Vagina (tissue), 2 donors: ENCODE results near the gene C11orf54. TPM values are rescaled to one million over a fixed set of nuclear protein-coding genes. Genes with fewer than 3 reads are reported as not detected.

Experiments
- DNase-seq, 2 donors: peaks; one replicate each; pipeline ENCODE4 v3.0.0-alpha.2; 2017; ENCODE audit errors: extremely low spot score in 2 of 2
- H3K27ac ChIP-seq: fragments of 200-600 bp; sonication (generic); one replicate; pipeline ENCODE4 v1.5.1; 2019
- H3K27me3 ChIP-seq: fragments of 200-600 bp; sonication (generic); one replicate; pipeline ENCODE4 v1.5.1; 2019
- H3K36me3 ChIP-seq, 2 donors: fragments of 200-600 bp; sonication (generic); one replicate each; pipeline ENCODE4 v1.5.1; 2017 to 2019
- H3K4me1 ChIP-seq: fragments of 200-600 bp; sonication (generic); one replicate; pipeline ENCODE4 v1.5.1; 2019
- H3K4me3 ChIP-seq, 2 donors: fragments of 200-600 bp; sonication (generic); 1 replicate in 1 of 2; 2 replicates in 1 of 2; pipeline ENCODE4 v1.5.1; 2016 to 2019
- H3K9me3 ChIP-seq: fragments of 200-600 bp; sonication (generic); one replicate; pipeline ENCODE4 v1.5.1; 2019
- POLR2A ChIP-seq, 2 donors: fragments of 450-650 bp; IDR thresholded peaks; one replicate each; pipeline ENCODE4 v1.6.1; 2017; ENCODE audit warnings: antibody characterized with exemption in 2 of 2, mild to moderate bottlenecking in 2 of 2, moderate library complexity in 2 of 2
- POLR2AphosphoS5 ChIP-seq, 2 donors: sonication (generic); formaldehyde crosslinking; IDR thresholded peaks; one replicate each; pipeline ENCODE4 v1.9.0; 2017; ENCODE audit warnings: antibody characterized with exemption in 2 of 2, mild to moderate bottlenecking in 2 of 2, low read depth in 1 of 2; ENCODE audit not compliant: insufficient read depth in 1 of 2
- intact Hi-C: fragments of 100-400 bp; cut with DNase I; formaldehyde crosslinking; loops from one replicate; pipeline ENCODE4 v1.15.1; 2023
- total RNA-seq: library from RNA; depleted of rRNA; stranded (reverse); fragments of >200 nt; gene quantifications from one replicate; pipeline ENCODE4 v1.2.3, GENCODE V29; 2016
- TF ChIP-seq, protein P1 (sequence below), 3 experiments: fragments of 450-650 bp in 2 of 3; fragments of 200-600 bp in 1 of 3; sonication (generic) in 1 of 3; IDR thresholded peaks; one replicate each; pipeline ENCODE4 v1.5.1; 2017 to 2019; ENCODE audit warnings: antibody characterized with exemption in 3 of 3, mild to moderate bottlenecking in 2 of 3, moderate library complexity in 2 of 3

The C11orf54 gene
- total RNA-seq, 1 donor from 2014 or later: 19.4 TPM

DNA sequence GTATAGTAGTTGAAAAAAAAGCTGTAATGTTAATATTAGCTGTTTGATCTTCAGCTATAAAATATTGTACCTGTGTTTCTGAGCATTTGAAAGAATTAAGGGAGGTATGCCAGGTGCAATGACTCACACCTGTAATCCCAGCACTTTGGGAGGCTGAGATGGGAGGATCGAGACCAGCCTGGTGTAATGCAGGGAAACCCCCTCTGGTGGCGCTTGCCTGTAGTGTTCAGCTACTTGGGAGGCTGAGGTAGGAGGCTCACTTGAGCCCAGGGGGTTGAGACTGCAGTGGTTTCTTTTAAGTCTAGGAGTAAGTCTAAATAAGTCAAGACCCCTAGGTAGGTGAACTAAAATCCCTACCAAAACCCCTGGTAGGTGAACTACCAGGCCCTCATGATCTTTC lies 37.2 kb upstream of the C11orf54 start:
- Histone ChIP-seq H3K27me3 (no peaks in the 10 kb centered on the region), H3K4me1 (no peaks in the 10 kb centered on the region), H3K27ac (no peak overlapping the region), H3K4me3 (no peak overlapping the region), H3K36me3 (peaks cover 0 to 53% of the 10 kb centered on the region in 2 donors), H3K9me3 (no peaks in the 10 kb centered on the region)
- TF ChIP-seq, protein P1, sequence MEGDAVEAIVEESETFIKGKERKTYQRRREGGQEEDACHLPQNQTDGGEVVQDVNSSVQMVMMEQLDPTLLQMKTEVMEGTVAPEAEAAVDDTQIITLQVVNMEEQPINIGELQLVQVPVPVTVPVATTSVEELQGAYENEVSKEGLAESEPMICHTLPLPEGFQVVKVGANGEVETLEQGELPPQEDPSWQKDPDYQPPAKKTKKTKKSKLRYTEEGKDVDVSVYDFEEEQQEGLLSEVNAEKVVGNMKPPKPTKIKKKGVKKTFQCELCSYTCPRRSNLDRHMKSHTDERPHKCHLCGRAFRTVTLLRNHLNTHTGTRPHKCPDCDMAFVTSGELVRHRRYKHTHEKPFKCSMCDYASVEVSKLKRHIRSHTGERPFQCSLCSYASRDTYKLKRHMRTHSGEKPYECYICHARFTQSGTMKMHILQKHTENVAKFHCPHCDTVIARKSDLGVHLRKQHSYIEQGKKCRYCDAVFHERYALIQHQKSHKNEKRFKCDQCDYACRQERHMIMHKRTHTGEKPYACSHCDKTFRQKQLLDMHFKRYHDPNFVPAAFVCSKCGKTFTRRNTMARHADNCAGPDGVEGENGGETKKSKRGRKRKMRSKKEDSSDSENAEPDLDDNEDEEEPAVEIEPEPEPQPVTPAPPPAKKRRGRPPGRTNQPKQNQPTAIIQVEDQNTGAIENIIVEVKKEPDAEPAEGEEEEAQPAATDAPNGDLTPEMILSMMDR (IDR thresholded peaks at IDR 0.05): no peak
- no peak for TF ChIP-seq POLR2A (IDR thresholded peaks at IDR 0.05)
- TF ChIP-seq POLR2AphosphoS5 (IDR thresholded peaks at IDR 0.05; ENCODE audit: insufficient read depth in 1 of 2, low read depth in 1 of 2): no peak
- intact Hi-C loops: no loop called here
- DNase-seq: no peak

DNA sequence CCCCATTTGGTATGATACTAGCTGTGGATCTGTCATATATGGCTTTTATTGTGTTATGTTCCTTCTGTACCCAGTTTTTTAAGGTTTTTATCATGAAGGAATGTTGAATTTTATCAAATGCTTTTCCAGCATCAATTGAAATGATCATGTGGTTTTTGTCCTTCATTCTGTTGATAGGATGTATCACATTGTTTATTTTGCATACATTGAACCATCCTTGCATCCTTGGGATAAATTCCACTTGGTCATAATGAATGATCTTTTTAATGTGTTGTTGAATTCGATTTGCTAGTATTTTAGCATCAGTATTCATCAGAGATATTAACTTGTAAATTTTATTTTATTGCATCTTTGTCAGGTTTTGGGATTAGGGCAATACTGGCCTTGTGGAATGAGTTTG lies 31.2 kb upstream of the C11orf54 start:
- H3K27ac ChIP-seq: no peak overlapping the region
- intact Hi-C loops: no loop called here
- TF ChIP-seq, protein P1 (IDR thresholded peaks at IDR 0.05): no peak
- TF ChIP-seq POLR2A (IDR thresholded peaks at IDR 0.05) (no peak), POLR2AphosphoS5 (IDR thresholded peaks at IDR 0.05; ENCODE audit: insufficient read depth in 1 of 2, low read depth in 1 of 2) (no peak)

DNA sequence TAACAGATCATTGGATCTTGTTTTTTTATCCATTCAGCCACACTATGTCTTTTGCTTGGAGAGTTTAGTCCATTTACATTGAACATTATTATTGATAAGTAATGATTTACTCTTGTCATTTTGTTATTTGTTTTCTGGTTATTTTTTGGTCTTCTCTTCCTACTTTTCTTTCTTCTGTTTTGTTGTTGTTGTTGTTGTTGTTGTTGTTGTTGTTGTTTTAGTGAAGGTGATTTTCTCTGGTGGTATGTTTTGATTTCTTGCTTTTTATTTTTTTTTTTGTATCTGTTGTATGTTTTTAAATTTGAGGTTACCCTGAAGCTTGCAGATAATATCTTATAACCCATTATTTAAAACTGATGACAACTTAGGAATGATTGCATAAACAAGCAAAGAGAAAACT lies 28.8 kb upstream of the C11orf54 start:
- H3K9me3 ChIP-seq: no peaks in the 10 kb centered on the region

More for the DNA sequence above, 31.2 kb upstream of the C11orf54 start:
- Histone ChIP-seq H3K4me3 (no peak overlapping the region), H3K36me3 (peaks cover 0 to 71% of the 10 kb centered on the region in 2 donors), H3K9me3 (no peaks in the 10 kb centered on the region), H3K4me1 (no peaks in the 10 kb centered on the region), H3K27me3 (no peaks in the 10 kb centered on the region)
- DNase-seq: no peak

DNA sequence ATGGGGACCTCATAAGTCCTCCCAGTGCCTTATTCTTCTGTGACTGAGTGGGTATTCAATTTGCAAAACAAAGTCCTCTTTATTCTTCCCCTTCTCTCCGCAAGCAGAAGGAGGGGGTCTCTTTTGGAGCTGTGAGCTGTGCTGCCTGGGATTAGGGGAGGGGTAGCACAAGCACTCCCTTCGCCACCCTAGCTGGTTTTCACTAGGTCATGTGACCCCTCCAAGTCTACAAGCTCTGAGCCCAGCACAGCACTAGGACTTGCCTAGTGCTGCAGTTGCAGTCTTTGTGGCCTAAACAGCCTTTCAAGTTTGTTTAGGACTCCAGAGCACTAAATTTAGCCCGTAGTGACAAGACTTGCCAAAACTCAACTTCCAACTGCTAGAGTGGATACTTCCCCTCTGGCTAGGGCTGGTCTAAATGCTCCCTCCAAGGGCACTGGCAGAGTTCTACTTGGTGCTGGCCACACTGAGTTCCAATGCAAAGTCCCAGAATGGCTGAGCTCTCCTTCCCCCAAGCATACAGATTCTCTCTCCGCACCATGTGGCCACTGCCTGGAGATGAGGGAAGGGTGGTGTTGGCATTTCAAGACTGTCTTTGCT lies 25.6 kb upstream of the C11orf54 start:
- Histone ChIP-seq H3K27me3 (no peaks in the 10 kb centered on the region), H3K4me1 (no peaks in the 10 kb centered on the region), H3K27ac (no peak overlapping the region), H3K9me3 (no peaks in the 10 kb centered on the region), H3K4me3 (no peak overlapping the region), H3K36me3 (peaks cover 0 to 33% of the 10 kb centered on the region in 2 donors)
- TF ChIP-seq POLR2AphosphoS5 (IDR thresholded peaks at IDR 0.05; ENCODE audit: insufficient read depth in 1 of 2, low read depth in 1 of 2) (no peak), POLR2A (IDR thresholded peaks at IDR 0.05) (no peak)
- TF ChIP-seq, protein P1 (IDR thresholded peaks at IDR 0.05): no peak
- DNase-seq: no peak
- intact Hi-C loops: no loop called here

More for the DNA sequence above, 28.8 kb upstream of the C11orf54 start:
- no peaks in the 10 kb centered on the region for H3K4me1 ChIP-seq
- no peak for DNase-seq
- peaks cover 0 to 51% of the 10 kb centered on the region in 2 donors for H3K36me3 ChIP-seq
- intact Hi-C loops: no loop called here
- TF ChIP-seq, protein P1 (IDR thresholded peaks at IDR 0.05): no peak
- no peak for TF ChIP-seq POLR2AphosphoS5 (IDR thresholded peaks at IDR 0.05; ENCODE audit: insufficient read depth in 1 of 2, low read depth in 1 of 2)
- TF ChIP-seq POLR2A (IDR thresholded peaks at IDR 0.05): no peak
- H3K27me3 ChIP-seq: no peaks in the 10 kb centered on the region
- no peak overlapping the region for H3K27ac ChIP-seq
- H3K4me3 ChIP-seq: no peak overlapping the region

DNA sequence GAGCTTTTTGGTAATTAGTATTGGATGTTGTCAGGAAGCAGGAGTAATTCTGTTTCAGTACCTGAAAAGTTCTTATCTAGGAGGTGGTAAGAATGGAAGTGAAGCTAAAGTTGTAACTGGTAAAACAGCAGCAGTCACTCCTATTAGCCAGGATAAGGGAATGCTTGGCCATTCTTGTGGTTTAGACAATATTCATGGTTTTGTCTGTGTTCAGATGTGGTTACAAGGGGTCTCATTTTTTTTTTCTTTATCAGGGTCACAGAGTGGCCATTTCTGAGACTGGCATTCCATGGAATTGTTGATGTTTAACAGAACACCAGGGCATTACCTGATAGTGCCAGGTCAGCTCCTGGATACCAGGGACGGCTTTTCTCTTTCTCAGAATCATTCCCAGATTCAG lies 24.0 kb upstream of the C11orf54 start:
- H3K36me3 ChIP-seq: peaks cover 0 to 28% of the 10 kb centered on the region in 2 donors
- no peaks in the 10 kb centered on the region for H3K4me1 ChIP-seq
- no peak for DNase-seq
- intact Hi-C loops: no loop called here
- H3K9me3 ChIP-seq: no peaks in the 10 kb centered on the region
- no peak overlapping the region for H3K27ac ChIP-seq
- TF ChIP-seq, protein P1 (IDR thresholded peaks at IDR 0.05): no peak
- TF ChIP-seq POLR2A (IDR thresholded peaks at IDR 0.05) (no peak), POLR2AphosphoS5 (IDR thresholded peaks at IDR 0.05; ENCODE audit: insufficient read depth in 1 of 2, low read depth in 1 of 2) (no peak)
- H3K27me3 ChIP-seq: no peaks in the 10 kb centered on the region
- H3K4me3 ChIP-seq: no peak overlapping the region
